ENCODE results near the gene OXNAD1. TPM values are rescaled to one million over a fixed set of nuclear protein-coding genes. Genes with fewer than 3 reads are reported as not detected.

OXNAD1 gene
- total and polyA plus RNA-seq, 2 experiments from 2014 or later: 14.4 to 21.1 TPM

- Histone ChIP-seq H3K36me3 (replicated peaks; ENCODE audit: insufficient read depth, low read depth) (no peaks in the 10 kb centered on the region), H3K4me1 (ENCODE audit: insufficient read depth) (no peaks in the 10 kb centered on the region), H3K27ac (no peak overlapping the region), H3K9me3 (ENCODE audit: low read depth) (no peaks in the 10 kb centered on the region), H3K27me3 (no peaks in the 10 kb centered on the region), H3K79me2 (no peaks in the 10 kb centered on the region), H3K9me2 (replicated peaks; ENCODE audit: insufficient read depth) (no peaks in the 10 kb centered on the region), H2AFZ (no peak overlapping the region), H3K4me3 (no peak overlapping the region), H3K4me2 (no peak overlapping the region), H4K20me1 (ENCODE audit: insufficient read depth, poor library complexity, severe bottlenecking) (no peaks in the 10 kb centered on the region)
- DNase-seq (ENCODE audit: low spot score): no peak
- TF ChIP-seq EZH2phosphoT487 (IDR thresholded peaks at IDR 0.05; ENCODE audit: low read depth, severe bottlenecking, unreplicated experiment) (no peak), CTCF (IDR thresholded peaks at IDR 0.05; ENCODE audit: poor library complexity) (no peak)
Observed at GRCh38 chr3:16229681-16230080, 35.3 kb upstream of the OXNAD1 start.

GRCh38 chr3:16231983-16232382 lies 33.0 kb upstream of the OXNAD1 start:
- Histone ChIP-seq H3K9me3 (ENCODE audit: low read depth) (no peaks in the 10 kb centered on the region), H3K27ac (no peak overlapping the region), H3K27me3 (no peaks in the 10 kb centered on the region), H3K9me2 (replicated peaks; ENCODE audit: insufficient read depth) (no peaks in the 10 kb centered on the region), H3K4me2 (no peak overlapping the region), H3K36me3 (replicated peaks; ENCODE audit: insufficient read depth, low read depth) (no peaks in the 10 kb centered on the region), H3K79me2 (no peaks in the 10 kb centered on the region), H3K4me3 (no peak overlapping the region), H4K20me1 (ENCODE audit: insufficient read depth, poor library complexity, severe bottlenecking) (no peaks in the 10 kb centered on the region), H3K4me1 (ENCODE audit: insufficient read depth) (no peaks in the 10 kb centered on the region), H2AFZ (no peak overlapping the region)
- DNase-seq (ENCODE audit: low spot score): no peak
- no peak for TF ChIP-seq EZH2phosphoT487 (IDR thresholded peaks at IDR 0.05; ENCODE audit: low read depth, severe bottlenecking, unreplicated experiment)
- no peak for TF ChIP-seq EZH2 (IDR thresholded peaks at IDR 0.05; ENCODE audit: borderline replicate concordance)
- TF ChIP-seq CTCF (IDR thresholded peaks at IDR 0.05; ENCODE audit: poor library complexity): no peak
- WGBS (ENCODE audit: low lambda C conversion rate, missing lambda C conversion rate): 100% methylated on average over 2 of the region's 2 CpGs

- Histone ChIP-seq H3K9me2 (replicated peaks; ENCODE audit: insufficient read depth) (no peaks in the 10 kb centered on the region), H2AFZ (no peak overlapping the region), H4K20me1 (ENCODE audit: insufficient read depth, poor library complexity, severe bottlenecking) (no peaks in the 10 kb centered on the region), H3K9me3 (ENCODE audit: low read depth) (no peaks in the 10 kb centered on the region), H3K4me1 (ENCODE audit: insufficient read depth) (no peaks in the 10 kb centered on the region), H3K4me3 (no peak overlapping the region), H3K79me2 (no peaks in the 10 kb centered on the region), H3K27ac (no peak overlapping the region), H3K27me3 (no peaks in the 10 kb centered on the region), H3K36me3 (replicated peaks; ENCODE audit: insufficient read depth, low read depth) (no peaks in the 10 kb centered on the region), H3K4me2 (no peak overlapping the region)
- TF ChIP-seq CTCF (IDR thresholded peaks at IDR 0.05; ENCODE audit: poor library complexity) (no peak), EZH2phosphoT487 (IDR thresholded peaks at IDR 0.05; ENCODE audit: low read depth, severe bottlenecking, unreplicated experiment) (no peak), EZH2 (IDR thresholded peaks at IDR 0.05; ENCODE audit: borderline replicate concordance) (no peak)
- 100% methylated on average over 1 of the region's 1 CpG for WGBS (ENCODE audit: low lambda C conversion rate, missing lambda C conversion rate)
- no peak for DNase-seq (ENCODE audit: low spot score)
Observed at GRCh38 chr3:16233806-16234205, 31.2 kb upstream of the OXNAD1 start.

- TF ChIP-seq EZH2 (IDR thresholded peaks at IDR 0.05; ENCODE audit: borderline replicate concordance): no peak
- no peak for TF ChIP-seq EZH2phosphoT487 (IDR thresholded peaks at IDR 0.05; ENCODE audit: low read depth, severe bottlenecking, unreplicated experiment)
- WGBS (ENCODE audit: low lambda C conversion rate, missing lambda C conversion rate): 72% methylated on average over 2 of the region's 2 CpGs
- H3K79me2 ChIP-seq: no peaks in the 10 kb centered on the region
- H2AFZ ChIP-seq: no peak overlapping the region
- DNase-seq (ENCODE audit: low spot score): no peak
- no peaks in the 10 kb centered on the region for H4K20me1 ChIP-seq (ENCODE audit: insufficient read depth, poor library complexity, severe bottlenecking)
- H3K9me3 ChIP-seq (ENCODE audit: low read depth): no peaks in the 10 kb centered on the region
- H3K4me1 ChIP-seq (ENCODE audit: insufficient read depth): peaks cover 5% of the 10 kb centered on the region
- no peak overlapping the region for H3K4me2 ChIP-seq
- no peak overlapping the region for H3K27ac ChIP-seq
- no peak overlapping the region for H3K4me3 ChIP-seq
- H3K36me3 ChIP-seq (replicated peaks; ENCODE audit: insufficient read depth, low read depth): no peaks in the 10 kb centered on the region
- no peaks in the 10 kb centered on the region for H3K27me3 ChIP-seq
- H3K9me2 ChIP-seq (replicated peaks; ENCODE audit: insufficient read depth): no peaks in the 10 kb centered on the region
Observed at GRCh38 chr3:16234281-16234680, 30.7 kb upstream of the OXNAD1 start.
